HCT116 (cell line): ENCODE results near the gene EIF3J.

ENCODE experiments used
- ATF3 ChIP-seq: IDR thresholded peaks from 2 replicates; pipeline ENCODE4 v1.6.1; 2012
- CTCF ChIP-seq, 3 experiments: fragments of 200-600 bp in 1 of 3; sonication (generic) in 1 of 3; IDR thresholded peaks in 2 of 3; conservative IDR thresholded peaks in 1 of 3; 2 replicates each; pipeline ENCODE4 v1.5.1; 2012 to 2017; ENCODE audit warnings: low read depth in 2 of 3, low read length in 2 of 3, antibody characterized with exemption in 1 of 3, borderline replicate concordance in 1 of 3, control low read depth in 1 of 3, mild to moderate bottlenecking in 1 of 3, mixed read lengths in 1 of 3, mixed run types in 1 of 3, moderate library complexity in 1 of 3; ENCODE audit not compliant: insufficient read depth in 1 of 3
- EGR1 ChIP-seq: IDR thresholded peaks from 2 replicates; pipeline ENCODE4 v1.6.1; 2012; ENCODE audit warnings: low read depth
- EZH2 ChIP-seq: fragments of 200-600 bp; sonication (generic); IDR thresholded peaks from 2 replicates; pipeline ENCODE4 v1.6.1; 2017; ENCODE audit warnings: antibody characterized with exemption, mixed run types
- MAX ChIP-seq: IDR thresholded peaks from 2 replicates; pipeline ENCODE4 v1.6.1; 2012
- POLR2A ChIP-seq: IDR thresholded peaks from 2 replicates; pipeline ENCODE4 v1.7.0; 2011; ENCODE audit warnings: borderline replicate concordance; ENCODE audit not compliant: insufficient read depth, insufficient read length; ENCODE audit errors: extremely low read depth
- POLR2AphosphoS5 ChIP-seq: IDR thresholded peaks from 2 replicates; pipeline ENCODE4 v1.6.1; 2011; ENCODE audit warnings: mild to moderate bottlenecking, low read depth, low read length, moderate library complexity
- RAD21 ChIP-seq: IDR thresholded peaks from 2 replicates; pipeline ENCODE4 v1.6.1; 2012; ENCODE audit warnings: low read depth, mild to moderate bottlenecking
- REST ChIP-seq: IDR thresholded peaks from 2 replicates; pipeline ENCODE4 v1.6.1; 2012; ENCODE audit warnings: low read depth
- SP1 ChIP-seq: IDR thresholded peaks from 2 replicates; pipeline ENCODE4 v1.6.1; 2012; ENCODE audit warnings: low read depth
- TCF7L2 ChIP-seq: IDR thresholded peaks from 2 replicates; pipeline ENCODE4 v1.7.0; 2011; ENCODE audit warnings: borderline replicate concordance, inconsistent platforms; ENCODE audit not compliant: insufficient read depth, insufficient read length; ENCODE audit errors: extremely low read depth
- YY1 ChIP-seq: IDR thresholded peaks from 2 replicates; pipeline ENCODE4 v1.6.1; 2011; ENCODE audit warnings: low read length, low read depth, moderate library complexity, mild to moderate bottlenecking; ENCODE audit not compliant: insufficient replicate concordance; ENCODE audit errors: extremely low read depth
- ZFX ChIP-seq: fragments of 450-650 bp; IDR thresholded peaks from 2 replicates; pipeline ENCODE4 v1.6.1; 2017
- ZNF274 ChIP-seq: fragments of 200-500 bp; sonication (Bioruptor generic); IDR thresholded peaks from 2 replicates; pipeline ENCODE4 v1.6.1; 2014; ENCODE audit warnings: mild to moderate bottlenecking, low read depth, low read length, inconsistent platforms

GRCh38 chr15:44492040-44492439 is 44.9 kb upstream of the EIF3J start:
- no peak for TF ChIP-seq POLR2AphosphoS5
- TF ChIP-seq CTCF (IDR thresholded peaks at IDR 0.05 in 2 of 3, conservative IDR thresholded peaks at IDR 0.05 in 1 of 3; ENCODE audit: borderline replicate concordance in 1 of 3, insufficient read depth in 1 of 3, low read depth in 2 of 3, low read length in 2 of 3): no peak
- TF ChIP-seq SP1: no peak
- TF ChIP-seq ATF3: no peak
- no peak for TF ChIP-seq ZFX
- TF ChIP-seq POLR2A: no peak
- TF ChIP-seq EZH2: no peak
- no peak for TF ChIP-seq EGR1
- no peak for TF ChIP-seq RAD21
- TF ChIP-seq MAX: no peak
- no peak for TF ChIP-seq ZNF274
- no peak for TF ChIP-seq REST
- TF ChIP-seq TCF7L2: no peak
- no peak for TF ChIP-seq YY1
